ENCODE data around the gene TMEM202. TPM values are rescaled to one million over a fixed set of nuclear protein-coding genes. Genes with fewer than 3 reads are reported as not detected.
"Not testable (repeated sequence)": the region's sequence is repeated elsewhere in the genome, so short reads cannot be mapped to it uniquely, and the experiment has no call there.

The TMEM202 gene
- polyA plus RNA-seq, 3 donors = not detected

DNA sequence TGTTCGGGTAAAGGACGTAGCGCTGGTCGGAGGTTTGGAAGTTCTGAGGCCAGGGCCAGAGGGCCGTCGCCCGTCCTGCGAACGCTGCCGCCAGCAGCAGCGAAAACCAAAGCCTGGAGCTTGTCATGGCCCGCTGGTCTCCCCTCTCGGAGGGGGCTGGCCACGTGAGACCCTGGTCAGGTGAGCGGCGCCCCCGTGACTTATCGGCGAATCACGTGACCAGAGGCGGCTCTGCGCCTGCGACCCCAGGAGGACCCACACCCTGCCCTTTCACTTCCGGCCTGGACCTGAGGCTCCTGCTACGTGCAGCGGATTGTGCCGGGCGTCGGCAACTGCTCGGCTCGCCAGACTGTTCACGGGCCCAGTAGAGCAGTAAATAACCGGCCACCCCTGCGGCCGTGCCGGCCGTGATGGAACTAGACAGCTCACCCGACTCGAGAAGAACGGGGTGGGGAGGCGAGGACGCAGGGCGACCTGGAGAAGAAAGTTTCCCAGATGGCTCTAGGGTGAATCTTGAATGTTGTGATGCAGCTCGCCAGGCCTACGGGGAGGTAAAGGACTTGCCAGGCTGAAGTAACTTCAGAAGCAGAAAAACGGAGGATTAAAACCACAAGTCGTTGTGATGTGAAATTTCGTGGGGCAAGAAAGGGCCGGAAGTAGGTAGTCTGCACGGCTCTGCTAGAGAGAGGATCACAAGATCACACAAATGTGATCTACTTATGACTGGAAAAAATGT, 22.1 kb upstream of the TMEM202 start, which contains the start of gene HEXA:
TSS of gene HEXA (minus strand) at position 169 of the 736 bp plus-strand sequence. CDS start at position 127, 42 bp downstream.
- Histone ChIP-seq H3K4me1 (ENCODE audit: control insufficient read depth in 1 of 2, insufficient read depth in 2 of 2, low read length in 2 of 2) (peaks cover 51 to 64% of the 10 kb centered on the region in 2 donors), H3K9ac (ENCODE audit: insufficient read depth, low read length, poor library complexity, severe bottlenecking) (peak within 1 kb of the TSS; percentile 95), H3K36me3 (replicated peaks in 1 of 2; ENCODE audit: control insufficient read depth in 1 of 2, insufficient read depth in 2 of 2, low read length in 2 of 2) (peaks cover 0 to 3% of the 10 kb centered on the region in 2 donors), H3K9me3 (replicated peaks in 1 of 2; ENCODE audit: control insufficient read depth in 1 of 2, insufficient read depth in 1 of 2, low read length in 2 of 2) (no peaks in the 10 kb centered on the region), H3K4me2 (replicated peaks; ENCODE audit: extremely low read depth, low read length, poor library complexity, severe bottlenecking) (peak within 1 kb of the TSS; percentile 79), H3K27ac (ENCODE audit: low read depth in 1 of 2, low read length in 2 of 2) (peak within 1 kb of the TSS; percentile 97 to 99), H3K4me3 (replicated peaks in 1 of 3; ENCODE audit: low read depth in 2 of 3, low read length in 3 of 3) (peak within 1 kb of the TSS; percentile 71 to 79 (median 72)), H3K27me3 (ENCODE audit: control insufficient read depth in 2 of 2, insufficient read depth in 2 of 2, low read length in 2 of 2) (no peaks in the 10 kb centered on the region), H3K79me2 (ENCODE audit: insufficient read depth, low read length) (peaks cover 59% of the 10 kb centered on the region), H4K20me1 (ENCODE audit: insufficient read depth, low read length) (peaks cover 13% of the 10 kb centered on the region), H2AFZ (ENCODE audit: insufficient read depth, low read depth, low read length, poor library complexity, severe bottlenecking) (peak within 1 kb of the TSS; percentile 89)
- TF ChIP-seq, protein P1, sequence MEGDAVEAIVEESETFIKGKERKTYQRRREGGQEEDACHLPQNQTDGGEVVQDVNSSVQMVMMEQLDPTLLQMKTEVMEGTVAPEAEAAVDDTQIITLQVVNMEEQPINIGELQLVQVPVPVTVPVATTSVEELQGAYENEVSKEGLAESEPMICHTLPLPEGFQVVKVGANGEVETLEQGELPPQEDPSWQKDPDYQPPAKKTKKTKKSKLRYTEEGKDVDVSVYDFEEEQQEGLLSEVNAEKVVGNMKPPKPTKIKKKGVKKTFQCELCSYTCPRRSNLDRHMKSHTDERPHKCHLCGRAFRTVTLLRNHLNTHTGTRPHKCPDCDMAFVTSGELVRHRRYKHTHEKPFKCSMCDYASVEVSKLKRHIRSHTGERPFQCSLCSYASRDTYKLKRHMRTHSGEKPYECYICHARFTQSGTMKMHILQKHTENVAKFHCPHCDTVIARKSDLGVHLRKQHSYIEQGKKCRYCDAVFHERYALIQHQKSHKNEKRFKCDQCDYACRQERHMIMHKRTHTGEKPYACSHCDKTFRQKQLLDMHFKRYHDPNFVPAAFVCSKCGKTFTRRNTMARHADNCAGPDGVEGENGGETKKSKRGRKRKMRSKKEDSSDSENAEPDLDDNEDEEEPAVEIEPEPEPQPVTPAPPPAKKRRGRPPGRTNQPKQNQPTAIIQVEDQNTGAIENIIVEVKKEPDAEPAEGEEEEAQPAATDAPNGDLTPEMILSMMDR (IDR thresholded peaks at IDR 0.05) = no peak
- DNase-seq = peak; percentile 76 to 87 (median 86)
- H3K27me3 Mint-ChIP-seq (ENCODE audit: low read depth in 3 of 3) = no peaks in the 10 kb centered on the region
- peak within 1 kb of the TSS; percentile 94 to 99 (median 97) for H3K27ac Mint-ChIP-seq
- peaks cover 0 to 4% (median 0%) of the 10 kb centered on the region in 7 donors for H3K9me3 Mint-ChIP-seq
- no peaks in the 10 kb centered on the region for H3K36me3 Mint-ChIP-seq
- 0% methylated on average over 45 of the region's 50 CpGs for WGBS (ENCODE audit: insufficient coverage)
- intact Hi-C loops (cut with micrococcal nuclease) = loop anchor here (5.0 to 10.0 kb wide), 3 partner anchors 59 to 101 kb away; no protein-coding TSS in a partner anchor
- peaks cover 64% of the 10 kb centered on the region for H3K4me1 Mint-ChIP-seq
- peak within 1 kb of the TSS; percentile 93 to 98 for H3K4me3 Mint-ChIP-seq

DNA sequence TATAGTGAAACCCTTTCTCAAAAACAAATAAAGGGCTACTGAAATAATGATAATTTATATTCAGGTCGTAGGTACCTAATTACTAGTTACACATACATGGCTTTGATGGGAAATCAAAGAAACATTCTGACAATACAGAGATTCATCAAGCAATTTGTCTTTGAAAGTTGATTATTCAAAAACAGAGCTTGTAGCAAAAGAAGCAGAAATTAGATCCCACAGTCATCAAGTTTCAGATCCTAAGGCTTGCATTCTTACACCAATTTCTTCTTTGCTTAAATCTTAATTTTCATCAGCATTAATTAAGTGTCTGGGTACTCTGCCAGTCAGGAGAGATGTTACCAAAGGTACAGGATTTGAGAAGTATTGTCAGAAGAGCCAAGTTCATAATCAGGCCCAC, 20.8 kb upstream of the TMEM202 start:
- H3K4me1 ChIP-seq (ENCODE audit: control insufficient read depth in 1 of 2, insufficient read depth in 2 of 2, low read length in 2 of 2) = peaks cover 39 to 50% of the 10 kb centered on the region in 2 donors
- DNase-seq = peak in 1 of 3 donors; percentile 30
- H3K79me2 ChIP-seq (ENCODE audit: insufficient read depth, low read length) = peaks cover 46% of the 10 kb centered on the region
- TF ChIP-seq, protein P1 (IDR thresholded peaks at IDR 0.05) = no peak
- H4K20me1 ChIP-seq (ENCODE audit: insufficient read depth, low read length) = peaks cover 9% of the 10 kb centered on the region
- no peak overlapping the region for H3K4me3 ChIP-seq (replicated peaks in 1 of 3; ENCODE audit: low read depth in 2 of 3, low read length in 3 of 3)
- peak overlapping the region in 5 of 7 donors; percentile 1 to 63 (median 11) for H3K27ac Mint-ChIP-seq
- H3K4me3 Mint-ChIP-seq = no peak overlapping the region
- H3K27me3 ChIP-seq (ENCODE audit: control insufficient read depth in 2 of 2, insufficient read depth in 2 of 2, low read length in 2 of 2) = no peaks in the 10 kb centered on the region
- no peak overlapping the region for H3K9ac ChIP-seq (ENCODE audit: insufficient read depth, low read length, poor library complexity, severe bottlenecking)
- H3K9me3 ChIP-seq (replicated peaks in 1 of 2; ENCODE audit: control insufficient read depth in 1 of 2, insufficient read depth in 1 of 2, low read length in 2 of 2) = no peaks in the 10 kb centered on the region
- peaks cover 0 to 4% (median 0%) of the 10 kb centered on the region in 7 donors for H3K9me3 Mint-ChIP-seq
- H3K36me3 Mint-ChIP-seq = no peaks in the 10 kb centered on the region
- peaks cover 52% of the 10 kb centered on the region for H3K4me1 Mint-ChIP-seq
- peaks cover 0 to 2% (median 0%) of the 10 kb centered on the region in 3 donors for H3K27me3 Mint-ChIP-seq (ENCODE audit: low read depth in 3 of 3)
- no peaks in the 10 kb centered on the region for H3K36me3 ChIP-seq (replicated peaks in 1 of 2; ENCODE audit: control insufficient read depth in 1 of 2, insufficient read depth in 2 of 2, low read length in 2 of 2)
- intact Hi-C loops (cut with micrococcal nuclease) = loop anchor here (5.0 to 10.0 kb wide), 3 partner anchors 60 to 100 kb away; no protein-coding TSS in a partner anchor
- peak overlapping the region; percentile 79 for H3K4me2 ChIP-seq (replicated peaks; ENCODE audit: extremely low read depth, low read length, poor library complexity, severe bottlenecking)
- WGBS (ENCODE audit: insufficient coverage) = no CpG with 5 or more reads among the region's 1 CpG
- no peak overlapping the region for H2AFZ ChIP-seq (ENCODE audit: insufficient read depth, low read depth, low read length, poor library complexity, severe bottlenecking)
- H3K27ac ChIP-seq (ENCODE audit: low read depth in 1 of 2, low read length in 2 of 2) = peak overlapping the region in 1 of 2 donors; percentile 54

DNA sequence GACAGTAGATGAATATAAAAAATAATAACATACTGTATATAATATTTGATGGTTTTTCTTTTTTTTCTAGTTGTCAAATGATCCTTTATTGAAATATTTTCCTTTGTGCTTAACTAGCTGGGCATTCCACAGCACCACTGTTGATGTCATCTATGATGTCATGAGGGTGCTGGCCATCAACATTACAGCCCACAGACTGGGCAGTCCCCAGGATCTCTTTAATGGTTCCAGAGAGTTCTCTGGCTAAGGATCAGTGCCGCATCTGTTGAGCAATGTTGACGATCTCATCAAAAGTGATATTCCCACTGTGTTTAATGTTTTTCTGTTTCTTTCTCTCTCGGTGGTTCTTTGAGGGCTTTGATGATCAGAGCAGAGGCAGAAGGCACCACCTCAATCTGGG, 19.0 kb upstream of the TMEM202 start:
- H3K27ac Mint-ChIP-seq; H3K36me3 Mint-ChIP-seq; H3K4me3 Mint-ChIP-seq; H2AFZ ChIP-seq (ENCODE audit: insufficient read depth, low read depth, low read length, poor library complexity, severe bottlenecking); H3K36me3 ChIP-seq (replicated peaks in 1 of 2; ENCODE audit: control insufficient read depth in 1 of 2, insufficient read depth in 2 of 2, low read length in 2 of 2); H3K27ac ChIP-seq (ENCODE audit: low read depth in 1 of 2, low read length in 2 of 2); H3K9ac ChIP-seq (ENCODE audit: insufficient read depth, low read length, poor library complexity, severe bottlenecking); H4K20me1 ChIP-seq (ENCODE audit: insufficient read depth, low read length); H3K4me3 ChIP-seq (replicated peaks in 1 of 3; ENCODE audit: low read depth in 2 of 3, low read length in 3 of 3); H3K9me3 Mint-ChIP-seq; H3K27me3 ChIP-seq (ENCODE audit: control insufficient read depth in 2 of 2, insufficient read depth in 2 of 2, low read length in 2 of 2); H3K27me3 Mint-ChIP-seq (ENCODE audit: low read depth in 3 of 3); H3K9me3 ChIP-seq (replicated peaks in 1 of 2; ENCODE audit: control insufficient read depth in 1 of 2, insufficient read depth in 1 of 2, low read length in 2 of 2); H3K4me2 ChIP-seq (replicated peaks; ENCODE audit: extremely low read depth, low read length, poor library complexity, severe bottlenecking): not testable (repeated sequence)
- intact Hi-C loops (cut with micrococcal nuclease) = loop anchor here (5.0 to 10.0 kb wide), 3 partner anchors 62 to 98 kb away; no protein-coding TSS in a partner anchor
- DNase-seq = peak in 1 of 3 donors; percentile 27
- 90% methylated on average over 2 of the region's 3 CpGs for WGBS (ENCODE audit: insufficient coverage)
- H3K4me1 Mint-ChIP-seq = peaks cover 34% of the 10 kb centered on the region
- Histone ChIP-seq H3K79me2 (ENCODE audit: insufficient read depth, low read length) (peaks cover 29% of the 10 kb centered on the region), H3K4me1 (ENCODE audit: control insufficient read depth in 1 of 2, insufficient read depth in 2 of 2, low read length in 2 of 2) (peaks cover 21 to 33% of the 10 kb centered on the region in 2 donors)
